T-helper 17 cell (primary cell): ENCODE results near the gene NDUFC1. TPM values are rescaled to one million over a fixed set of nuclear protein-coding genes. Genes with fewer than 3 reads are reported as not detected.
"Not testable (repeated sequence)": the region's sequence is repeated elsewhere in the genome, so short reads cannot be mapped to it uniquely, and the experiment has no call there.

Source experiments
- ATAC-seq: fragments of 150-1000 bp; cut with Tn5 transposase; 2 replicates; pipeline ENCODE4 v1.10.0; 2021; ENCODE audit warnings: mild to moderate bottlenecking, moderate library complexity
- DNase-seq, 3 donors: peaks; one replicate each; pipeline versions ENCODE4 v3.0.0 to v3.0.0-alpha.2; 2020 to 2021
- H3K9me3 ChIP-seq: one replicate; pipeline ENCODE4 v1.7.0; 2013; ENCODE audit warnings: low read length, mild to moderate bottlenecking; ENCODE audit not compliant: control insufficient read depth, poor library complexity, severe bottlenecking
- H3K27ac Mint-ChIP-seq: one replicate; pipeline ENCODE4 v1.8.0; 2022; ENCODE audit warnings: mild to moderate bottlenecking, moderate library complexity, mixed read lengths
- H3K27me3 Mint-ChIP-seq: one replicate; pipeline ENCODE4 v1.8.0; 2022; ENCODE audit warnings: mixed read lengths
- H3K36me3 Mint-ChIP-seq: one replicate; pipeline ENCODE4 v1.8.0; 2022; ENCODE audit warnings: low read depth, mixed read lengths
- H3K4me1 Mint-ChIP-seq: one replicate; pipeline ENCODE4 v1.8.0; 2022; ENCODE audit warnings: mild to moderate bottlenecking, mixed read lengths
- H3K4me3 Mint-ChIP-seq: one replicate; pipeline ENCODE4 v1.8.0; 2022; ENCODE audit warnings: mild to moderate bottlenecking, moderate library complexity, mixed read lengths
- total RNA-seq, 4 donors: library from RNA in 2 of 4; stranded (reverse) in 2 of 4; gene quantifications; one replicate each; pipeline ENCODE4 v1.2.3 and lab custom pipeline; 2022 to 2026

Gene NDUFC1
- total RNA-seq, 2 donors from 2014 or later, result 15.5 to 17.0 TPM

GRCh38 chr4:139256349-139256748 is 45.9 kb downstream of the NDUFC1 start:
- Mint-ChIP-seq H3K4me3 (no peak overlapping the region), H3K4me1 (peaks cover 3% of the 10 kb centered on the region), H3K27me3 (peaks cover 4% of the 10 kb centered on the region), H3K36me3 (no peaks in the 10 kb centered on the region), H3K27ac (no peak overlapping the region)
- no peaks in the 10 kb centered on the region for H3K9me3 ChIP-seq
- DNase-seq (no peak), ATAC-seq (no peak)

GRCh38 chr4:139255581-139255980 is 46.7 kb downstream of the NDUFC1 start:
- ATAC-seq, H3K4me1 Mint-ChIP-seq, H3K9me3 ChIP-seq, DNase-seq, H3K4me3 Mint-ChIP-seq, H3K27me3 Mint-ChIP-seq, H3K36me3 Mint-ChIP-seq: not testable (repeated sequence)
- H3K27ac Mint-ChIP-seq, result peak overlapping the region; percentile 39

GRCh38 chr4:139253713-139254112 is 48.6 kb downstream of the NDUFC1 start:
- Mint-ChIP-seq H3K4me3 (no peak overlapping the region), H3K36me3 (no peaks in the 10 kb centered on the region), H3K27ac (no peak overlapping the region), H3K27me3 (no peaks in the 10 kb centered on the region), H3K4me1 (peaks cover 3% of the 10 kb centered on the region)
- no peak for ATAC-seq
- no peak for DNase-seq
- no peaks in the 10 kb centered on the region for H3K9me3 ChIP-seq

GRCh38 chr4:139253046-139253445 is 49.2 kb downstream of the NDUFC1 start:
- no peak overlapping the region for H3K27ac Mint-ChIP-seq
- H3K4me3 Mint-ChIP-seq, result no peak overlapping the region
- peaks cover 3% of the 10 kb centered on the region for H3K4me1 Mint-ChIP-seq
- H3K36me3 Mint-ChIP-seq, result no peaks in the 10 kb centered on the region
- H3K9me3 ChIP-seq, result no peaks in the 10 kb centered on the region
- DNase-seq, result no peak
- H3K27me3 Mint-ChIP-seq, result no peaks in the 10 kb centered on the region
- ATAC-seq, result no peak

GRCh38 chr4:139247700-139248238 is 54.5 kb downstream of the NDUFC1 start:
- H3K36me3 Mint-ChIP-seq, result no peaks in the 10 kb centered on the region
- H3K9me3 ChIP-seq, result no peaks in the 10 kb centered on the region
- no peak overlapping the region for H3K4me3 Mint-ChIP-seq
- H3K4me1 Mint-ChIP-seq, result peaks cover 3% of the 10 kb centered on the region
- no peaks in the 10 kb centered on the region for H3K27me3 Mint-ChIP-seq
- DNase-seq (no peak), ATAC-seq (no peak)
- H3K27ac Mint-ChIP-seq, result peak overlapping the region; percentile 47

- no peaks in the 10 kb centered on the region for H3K27me3 Mint-ChIP-seq
- no peaks in the 10 kb centered on the region for H3K9me3 ChIP-seq
- peaks cover 5% of the 10 kb centered on the region for H3K4me1 Mint-ChIP-seq
- no peak overlapping the region for H3K27ac Mint-ChIP-seq
- H3K36me3 Mint-ChIP-seq, result no peaks in the 10 kb centered on the region
- H3K4me3 Mint-ChIP-seq, result no peak overlapping the region
- ATAC-seq (no peak), DNase-seq (no peak)
Measured at GRCh38 chr4:139247241-139247640, 55.0 kb downstream of the NDUFC1 start.

- H3K4me1 Mint-ChIP-seq, result peaks cover 6% of the 10 kb centered on the region
- ATAC-seq (no peak), DNase-seq (no peak)
- H3K4me3 Mint-ChIP-seq, result no peak overlapping the region
- H3K36me3 Mint-ChIP-seq, result no peaks in the 10 kb centered on the region
- H3K9me3 ChIP-seq, result no peaks in the 10 kb centered on the region
- H3K27me3 Mint-ChIP-seq, result no peaks in the 10 kb centered on the region
- no peak overlapping the region for H3K27ac Mint-ChIP-seq
Measured at GRCh38 chr4:139246166-139246565, 56.1 kb downstream of the NDUFC1 start.

GRCh38 chr4:139245590-139245989 is 56.7 kb downstream of the NDUFC1 start:
- Mint-ChIP-seq H3K27ac (no peak overlapping the region), H3K4me1 (peaks cover 6% of the 10 kb centered on the region), H3K4me3 (no peak overlapping the region), H3K36me3 (no peaks in the 10 kb centered on the region), H3K27me3 (no peaks in the 10 kb centered on the region)
- no peaks in the 10 kb centered on the region for H3K9me3 ChIP-seq
- no peak for ATAC-seq
- DNase-seq, result no peak

- ATAC-seq (no peak), DNase-seq (no peak)
- H3K27ac Mint-ChIP-seq, result no peak overlapping the region
- H3K4me1 Mint-ChIP-seq, result peaks cover 6% of the 10 kb centered on the region
- H3K9me3 ChIP-seq, result no peaks in the 10 kb centered on the region
- H3K4me3 Mint-ChIP-seq, result no peak overlapping the region
- H3K36me3 Mint-ChIP-seq, result no peaks in the 10 kb centered on the region
- no peaks in the 10 kb centered on the region for H3K27me3 Mint-ChIP-seq
Measured at GRCh38 chr4:139243448-139244365, 58.6 kb downstream of the NDUFC1 start.

- no peak for DNase-seq
- H3K27ac Mint-ChIP-seq, result no peak overlapping the region
- no peaks in the 10 kb centered on the region for H3K36me3 Mint-ChIP-seq
- H3K4me3 Mint-ChIP-seq, result no peak overlapping the region
- H3K9me3 ChIP-seq, result no peaks in the 10 kb centered on the region
- no peaks in the 10 kb centered on the region for H3K27me3 Mint-ChIP-seq
- no peak for ATAC-seq
- peaks cover 7% of the 10 kb centered on the region for H3K4me1 Mint-ChIP-seq
Measured at GRCh38 chr4:139242511-139243051, 59.7 kb downstream of the NDUFC1 start.

- H3K4me1 Mint-ChIP-seq, result peaks cover 8% of the 10 kb centered on the region
- no peaks in the 10 kb centered on the region for H3K9me3 ChIP-seq
- no peak overlapping the region for H3K27ac Mint-ChIP-seq
- no peak overlapping the region for H3K4me3 Mint-ChIP-seq
- ATAC-seq, result no peak
- H3K36me3 Mint-ChIP-seq, result no peaks in the 10 kb centered on the region
- no peak for DNase-seq
- H3K27me3 Mint-ChIP-seq, result no peaks in the 10 kb centered on the region
Measured at GRCh38 chr4:139241784-139242151, 60.5 kb downstream of the NDUFC1 start.

- H3K9me3 ChIP-seq, result no peaks in the 10 kb centered on the region
- Mint-ChIP-seq H3K4me3 (no peak overlapping the region), H3K36me3 (no peaks in the 10 kb centered on the region), H3K27ac (no peak overlapping the region), H3K4me1 (peaks cover 8% of the 10 kb centered on the region), H3K27me3 (no peaks in the 10 kb centered on the region)
- no peak for ATAC-seq
- DNase-seq, result no peak
Measured at GRCh38 chr4:139241086-139241783, 61.0 kb downstream of the NDUFC1 start.
